ENCODE measurements around the gene FAM114A2. TPM values are rescaled to one million over a fixed set of nuclear protein-coding genes. Genes with fewer than 3 reads are reported as not detected.

The FAM114A2 gene
- 9.0 and 10.3 TPM in 2 replicates for polyA plus RNA-seq (2013)

DNA sequence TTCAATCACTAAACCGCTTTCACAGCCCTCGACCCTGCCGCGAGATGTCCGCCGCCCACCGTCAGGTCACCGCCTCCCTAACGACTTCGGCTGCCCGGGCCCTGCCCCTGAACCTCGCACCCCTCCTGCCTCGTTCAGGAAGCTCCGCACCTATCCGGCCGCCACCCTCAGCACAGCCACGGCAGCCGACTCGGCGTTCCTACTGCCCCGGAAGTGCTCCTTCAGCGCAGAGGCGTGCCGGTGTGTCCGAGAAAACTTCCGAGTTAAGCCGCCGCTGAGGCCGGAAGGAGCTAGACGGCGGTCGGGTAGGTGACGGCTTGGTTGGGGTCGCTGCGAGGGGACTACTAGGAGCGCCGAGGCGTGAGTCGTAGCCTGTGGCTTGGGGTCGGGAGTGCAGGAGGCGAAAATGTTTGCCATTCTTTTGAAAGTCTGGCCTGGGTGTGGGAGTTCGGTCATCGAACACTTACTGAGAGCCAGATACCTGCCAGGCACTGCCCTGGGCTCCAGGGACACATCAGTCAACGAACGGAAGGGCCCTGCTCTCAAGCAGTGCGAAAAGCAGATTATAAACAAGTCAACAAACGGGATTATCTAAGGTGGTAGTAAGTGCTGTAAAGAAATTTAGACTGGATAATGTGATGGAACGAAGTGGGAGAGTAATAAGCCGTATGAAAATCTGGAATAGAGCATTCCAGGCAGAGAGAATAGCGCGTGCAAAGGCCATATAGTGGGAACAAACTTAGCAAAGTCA lies at the start of gene FAM114A2, which contains the start of gene MFAP3:
Gene FAM114A2, minus strand, starts transcription at position 204 of the 751 bp plus-strand sequence. CDS start 3,957 bp downstream, outside the sequence.
Gene MFAP3, plus strand, starts transcription at position 261 of the 751 bp plus-strand sequence. CDS start 10,756 bp downstream, outside the sequence.
- peak within 1 kb of the TSS; percentile 92 for H3K4me2 ChIP-seq (ENCODE audit: low read length)
- peak within 1 kb of the TSS; percentile 34 for H3K27ac ChIP-seq (ENCODE audit: low read depth, low read length)
- peak within 1 kb of the TSS; percentile 15 for H2BK120ac ChIP-seq (ENCODE audit: insufficient read depth, low read length, poor library complexity)
- no peaks in the 10 kb centered on the region for H3K27me3 ChIP-seq (ENCODE audit: insufficient read depth, low read length)
- H3K79me2 ChIP-seq (ENCODE audit: control insufficient read depth, insufficient read depth, low read length, poor library complexity): peaks cover 2% of the 10 kb centered on the region
- no peak within 1 kb of the TSS for H3K23ac ChIP-seq (ENCODE audit: low read length)
- peak within 1 kb of the TSS; percentile 78 for H2AFZ ChIP-seq (ENCODE audit: insufficient read depth, low read length, poor library complexity)
- H3K18ac ChIP-seq (ENCODE audit: low read length): peak within 1 kb of the TSS; percentile 74
- H3K79me1 ChIP-seq (ENCODE audit: low read length): peaks cover 4% of the 10 kb centered on the region
- DNase-seq: peak; percentile 89 to 93
- H4K91ac ChIP-seq (ENCODE audit: low read depth, low read length): peak within 1 kb of the TSS; percentile 56
- H4K8ac ChIP-seq (ENCODE audit: low read depth, low read length): peak within 1 kb of the TSS; percentile 94
- H3K4ac ChIP-seq (ENCODE audit: low read depth, low read length): peak within 1 kb of the TSS; percentile 66
- H3K4me1 ChIP-seq (ENCODE audit: control insufficient read depth in 1 of 2, insufficient read depth in 2 of 2, low read length in 2 of 2): peaks cover 2 to 3% of the 10 kb centered on the region in 2 experiments
- peak within 1 kb of the TSS; percentile 81 for H4K12ac ChIP-seq (ENCODE audit: low read depth, low read length)
- no peak within 1 kb of the TSS for H2AK5ac ChIP-seq (ENCODE audit: low read length)
- no peaks in the 10 kb centered on the region for H3K9me3 ChIP-seq (ENCODE audit: insufficient read depth, low read depth, low read length)
- H3K36me3 ChIP-seq (ENCODE audit: control insufficient read depth in 1 of 2, insufficient read depth in 2 of 2, low read length in 2 of 2): no peaks in the 10 kb centered on the region
- H3K4me3 ChIP-seq (ENCODE audit: low read depth, low read length): peak within 1 kb of the TSS; percentile 90
- H3K9ac ChIP-seq (ENCODE audit: low read length): peak within 1 kb of the TSS; percentile 85
- H3K14ac ChIP-seq (ENCODE audit: low read length): peak within 1 kb of the TSS; percentile 78
- peak within 1 kb of the TSS; percentile 32 for H2BK5ac ChIP-seq (ENCODE audit: low read depth, low read length, poor library complexity)
- WGBS (ENCODE audit: extremely low coverage, insufficient coverage, insufficient read length): no CpG with 5 or more reads among the region's 51 CpGs
- no peak within 1 kb of the TSS for H2BK12ac ChIP-seq (ENCODE audit: low read length)

DNA sequence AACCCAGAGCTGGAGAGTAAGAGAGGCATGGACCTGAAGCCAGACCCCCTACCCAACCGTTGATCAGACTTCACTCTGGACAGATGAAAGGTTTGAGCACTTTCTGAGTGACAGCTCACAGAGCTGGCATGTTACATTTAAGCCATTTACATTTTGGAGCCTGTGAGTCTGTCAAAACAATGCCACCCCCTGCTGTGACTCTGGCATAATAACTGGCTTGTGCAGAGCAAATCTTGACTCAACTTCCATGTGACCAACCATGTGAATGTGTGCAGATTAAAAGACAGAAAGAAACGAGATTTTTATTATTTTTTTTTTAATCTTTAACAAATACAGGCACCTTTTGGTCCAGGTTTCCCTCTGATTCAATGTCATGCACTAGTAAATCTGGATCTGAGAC lies 48.5 kb upstream of the FAM114A2 start:
- no peak overlapping the region for H4K8ac ChIP-seq (ENCODE audit: low read depth, low read length)

DNA sequence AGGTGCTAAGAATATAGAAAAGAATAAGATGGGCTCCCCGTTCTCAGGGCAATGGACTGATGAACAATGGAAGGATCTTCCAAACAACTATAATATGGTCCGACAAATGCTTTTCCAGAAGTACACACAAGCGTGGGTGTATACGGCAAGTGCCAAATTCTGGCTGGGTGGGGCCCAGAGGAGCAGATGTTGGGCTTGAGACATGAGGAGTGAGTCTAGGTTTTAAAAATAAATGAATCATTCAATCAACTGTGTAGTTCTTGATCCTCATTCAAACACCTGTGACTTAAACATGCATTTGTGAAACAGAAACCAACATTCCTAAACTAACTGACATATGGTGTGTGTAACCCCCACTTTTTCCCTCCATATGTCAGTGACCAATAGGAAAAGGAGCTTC lies 47.9 kb upstream of the FAM114A2 start:
- Histone ChIP-seq H3K27ac (ENCODE audit: low read depth, low read length) (no peak overlapping the region), H3K9ac (ENCODE audit: low read length) (no peak overlapping the region), H2BK120ac (ENCODE audit: insufficient read depth, low read length, poor library complexity) (no peak overlapping the region), H2AK5ac (ENCODE audit: low read length) (no peak overlapping the region), H3K14ac (ENCODE audit: low read length) (no peak overlapping the region), H3K79me1 (ENCODE audit: low read length) (no peaks in the 10 kb centered on the region), H3K4me3 (ENCODE audit: low read depth, low read length) (no peak overlapping the region), H3K4me1 (ENCODE audit: control insufficient read depth in 1 of 2, insufficient read depth in 2 of 2, low read length in 2 of 2) (no peaks in the 10 kb centered on the region), H4K12ac (ENCODE audit: low read depth, low read length) (no peak overlapping the region), H2BK12ac (ENCODE audit: low read length) (no peak overlapping the region), H3K27me3 (ENCODE audit: insufficient read depth, low read length) (no peaks in the 10 kb centered on the region), H4K91ac (ENCODE audit: low read depth, low read length) (no peak overlapping the region), H3K23ac (ENCODE audit: low read length) (no peak overlapping the region), H2BK5ac (ENCODE audit: low read depth, low read length, poor library complexity) (no peak overlapping the region), H3K18ac (ENCODE audit: low read length) (no peak overlapping the region), H3K9me3 (ENCODE audit: insufficient read depth, low read depth, low read length) (peaks cover 2% of the 10 kb centered on the region), H2AFZ (ENCODE audit: insufficient read depth, low read length, poor library complexity) (no peak overlapping the region), H3K4me2 (ENCODE audit: low read length) (no peak overlapping the region), H4K8ac (ENCODE audit: low read depth, low read length) (no peak overlapping the region), H3K36me3 (ENCODE audit: control insufficient read depth in 1 of 2, insufficient read depth in 2 of 2, low read length in 2 of 2) (no peaks in the 10 kb centered on the region), H3K79me2 (ENCODE audit: control insufficient read depth, insufficient read depth, low read length, poor library complexity) (no peaks in the 10 kb centered on the region), H3K4ac (ENCODE audit: low read depth, low read length) (no peak overlapping the region)
- no CpG with 5 or more reads among the region's 4 CpGs for WGBS (ENCODE audit: extremely low coverage, insufficient coverage, insufficient read length)
- DNase-seq: no peak

More for the DNA sequence above, 48.5 kb upstream of the FAM114A2 start:
- Histone ChIP-seq H3K23ac (ENCODE audit: low read length) (no peak overlapping the region), H3K4me2 (ENCODE audit: low read length) (no peak overlapping the region), H3K36me3 (ENCODE audit: control insufficient read depth in 1 of 2, insufficient read depth in 2 of 2, low read length in 2 of 2) (no peaks in the 10 kb centered on the region), H2BK5ac (ENCODE audit: low read depth, low read length, poor library complexity) (no peak overlapping the region), H3K4ac (ENCODE audit: low read depth, low read length) (no peak overlapping the region), H2BK120ac (ENCODE audit: insufficient read depth, low read length, poor library complexity) (no peak overlapping the region), H3K79me2 (ENCODE audit: control insufficient read depth, insufficient read depth, low read length, poor library complexity) (no peaks in the 10 kb centered on the region), H3K27me3 (ENCODE audit: insufficient read depth, low read length) (no peaks in the 10 kb centered on the region), H2AK5ac (ENCODE audit: low read length) (no peak overlapping the region), H3K4me3 (ENCODE audit: low read depth, low read length) (no peak overlapping the region), H3K27ac (ENCODE audit: low read depth, low read length) (no peak overlapping the region), H3K4me1 (ENCODE audit: control insufficient read depth in 1 of 2, insufficient read depth in 2 of 2, low read length in 2 of 2) (no peaks in the 10 kb centered on the region), H3K18ac (ENCODE audit: low read length) (no peak overlapping the region), H3K79me1 (ENCODE audit: low read length) (no peaks in the 10 kb centered on the region), H2BK12ac (ENCODE audit: low read length) (no peak overlapping the region), H4K12ac (ENCODE audit: low read depth, low read length) (no peak overlapping the region), H3K9me3 (ENCODE audit: insufficient read depth, low read depth, low read length) (peaks cover 2% of the 10 kb centered on the region), H3K9ac (ENCODE audit: low read length) (no peak overlapping the region), H3K14ac (ENCODE audit: low read length) (no peak overlapping the region), H4K91ac (ENCODE audit: low read depth, low read length) (no peak overlapping the region), H2AFZ (ENCODE audit: insufficient read depth, low read length, poor library complexity) (no peak overlapping the region)
- no CpG with 5 or more reads among the region's 2 CpGs for WGBS (ENCODE audit: extremely low coverage, insufficient coverage, insufficient read length)
- no peak for DNase-seq

DNA sequence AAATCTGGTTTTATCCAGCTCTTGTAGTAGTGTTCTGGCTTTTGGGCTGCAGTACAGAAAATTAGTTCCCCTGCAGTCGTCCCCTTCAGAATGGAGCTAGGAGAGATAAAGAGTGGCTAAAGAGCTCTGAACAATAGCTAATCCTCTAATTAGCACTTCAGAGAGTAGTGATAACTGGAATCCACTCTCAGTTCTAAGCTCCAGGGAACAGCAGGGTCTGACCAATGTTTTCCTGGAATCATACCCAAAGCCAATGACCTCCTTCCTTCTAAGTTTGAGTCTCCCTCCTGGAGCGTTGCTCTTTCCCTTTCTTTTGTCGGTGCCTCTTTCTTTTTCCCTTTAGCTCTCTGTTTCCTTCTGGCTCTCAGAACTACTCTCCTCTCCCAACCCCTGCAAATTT lies 47.4 kb upstream of the FAM114A2 start:
- no peak for DNase-seq
- H4K8ac ChIP-seq (ENCODE audit: low read depth, low read length): no peak overlapping the region
- no peak overlapping the region for H2AFZ ChIP-seq (ENCODE audit: insufficient read depth, low read length, poor library complexity)
- no peak overlapping the region for H3K14ac ChIP-seq (ENCODE audit: low read length)
- H4K12ac ChIP-seq (ENCODE audit: low read depth, low read length): no peak overlapping the region
- H3K4me1 ChIP-seq (ENCODE audit: control insufficient read depth in 1 of 2, insufficient read depth in 2 of 2, low read length in 2 of 2): no peaks in the 10 kb centered on the region
- no peak overlapping the region for H3K4ac ChIP-seq (ENCODE audit: low read depth, low read length)
- H3K4me3 ChIP-seq (ENCODE audit: low read depth, low read length): no peak overlapping the region
- H3K27me3 ChIP-seq (ENCODE audit: insufficient read depth, low read length): no peaks in the 10 kb centered on the region
- no peaks in the 10 kb centered on the region for H3K79me1 ChIP-seq (ENCODE audit: low read length)
- WGBS (ENCODE audit: extremely low coverage, insufficient coverage, insufficient read length): no CpG with 5 or more reads among the region's 3 CpGs
- no peak overlapping the region for H3K23ac ChIP-seq (ENCODE audit: low read length)
- no peak overlapping the region for H2BK5ac ChIP-seq (ENCODE audit: low read depth, low read length, poor library complexity)
- H2BK120ac ChIP-seq (ENCODE audit: insufficient read depth, low read length, poor library complexity): no peak overlapping the region
- H3K27ac ChIP-seq (ENCODE audit: low read depth, low read length): no peak overlapping the region
- no peaks in the 10 kb centered on the region for H3K36me3 ChIP-seq (ENCODE audit: control insufficient read depth in 1 of 2, insufficient read depth in 2 of 2, low read length in 2 of 2)
- no peak overlapping the region for H3K18ac ChIP-seq (ENCODE audit: low read length)
- no peak overlapping the region for H3K4me2 ChIP-seq (ENCODE audit: low read length)
- peaks cover 2% of the 10 kb centered on the region for H3K9me3 ChIP-seq (ENCODE audit: insufficient read depth, low read depth, low read length)
- H3K9ac ChIP-seq (ENCODE audit: low read length): no peak overlapping the region
- H2AK5ac ChIP-seq (ENCODE audit: low read length): no peak overlapping the region
- H4K91ac ChIP-seq (ENCODE audit: low read depth, low read length): no peak overlapping the region
- no peaks in the 10 kb centered on the region for H3K79me2 ChIP-seq (ENCODE audit: control insufficient read depth, insufficient read depth, low read length, poor library complexity)
- H2BK12ac ChIP-seq (ENCODE audit: low read length): no peak overlapping the region
